Activated T-helper 1 cell treated with anti-CD3 and anti-CD28 coated beads, Interleukin-2, amount 50 U/mL, for 16 hours (primary cell): ENCODE results near the gene HOXB3.

Experiments used
- DNase-seq, 2 donors: peaks; one replicate each; pipeline ENCODE4 v3.0.0-alpha.2; 2020; ENCODE audit warnings: low read depth in 1 of 2, low spot score in 1 of 2

Gene HOXB3

GRCh38 chr17:48600244-48601098 is 10.4 kb upstream of the HOXB3 start:
- DNase-seq: no peak

- DNase-seq: no peak
Measured at GRCh38 chr17:48599354-48599753, 9.3 kb upstream of the HOXB3 start.

- no peak for DNase-seq
Measured at GRCh38 chr17:48598736-48599135, 8.7 kb upstream of the HOXB3 start.

GRCh38 chr17:48597778-48598631 is 8.0 kb upstream of the HOXB3 start:
- no peak for DNase-seq

- DNase-seq: no peak
Measured at GRCh38 chr17:48597528-48597777, 7.4 kb upstream of the HOXB3 start.

GRCh38 chr17:48596735-48597527 is 6.9 kb upstream of the HOXB3 start:
- DNase-seq: no peak

- DNase-seq: no peak
Measured at GRCh38 chr17:48596000-48596734, 6.1 kb upstream of the HOXB3 start.

- DNase-seq: no peak
Measured at GRCh38 chr17:48595278-48595999, 5.4 kb upstream of the HOXB3 start.

- no peak for DNase-seq
Measured at GRCh38 chr17:48594538-48595277, 4.7 kb upstream of the HOXB3 start.

- peak; percentile 63 to 69 for DNase-seq
Measured at GRCh38 chr17:48593840-48594537, 3.9 kb upstream of the HOXB3 start.

GRCh38 chr17:48593126-48593829 is 3.2 kb upstream of the HOXB3 start, which contains the start of gene HOXB5:
Gene HOXB5 (minus strand): TSS chr17:48593779. CDS start chr17:48593682, 97 bp downstream.
- no peak for DNase-seq

GRCh38 chr17:48592577-48592976 is 2.5 kb upstream of the HOXB3 start:
- no peak for DNase-seq

- DNase-seq: no peak
Measured at GRCh38 chr17:48592057-48592514, 2.0 kb upstream of the HOXB3 start.

GRCh38 chr17:48591255-48592056 is 1.4 kb upstream of the HOXB3 start:
- DNase-seq: no peak

GRCh38 chr17:48590607-48591161 is 643 bp upstream of the HOXB3 start:
- DNase-seq: no peak

GRCh38 chr17:48589060-48589830 is 796 bp downstream of the HOXB3 start:
- DNase-seq: no peak
